SKM-1 (cell line): Measurements from ENCODE around the gene MGAT5B.

ENCODE experiments used
- DNase-seq: peaks from one replicate; lab custom pipeline; 2025; ENCODE audit not compliant: unreplicated experiment; lab: John Stamatoyannopoulos, UW

The MGAT5B gene

GRCh38 chr17:76923491-76923890 is 55.3 kb downstream of the MGAT5B start:
- DNase-seq: no peak

GRCh38 chr17:76924345-76925342 is 56.4 kb downstream of the MGAT5B start:
- DNase-seq: no peak

DNA sequence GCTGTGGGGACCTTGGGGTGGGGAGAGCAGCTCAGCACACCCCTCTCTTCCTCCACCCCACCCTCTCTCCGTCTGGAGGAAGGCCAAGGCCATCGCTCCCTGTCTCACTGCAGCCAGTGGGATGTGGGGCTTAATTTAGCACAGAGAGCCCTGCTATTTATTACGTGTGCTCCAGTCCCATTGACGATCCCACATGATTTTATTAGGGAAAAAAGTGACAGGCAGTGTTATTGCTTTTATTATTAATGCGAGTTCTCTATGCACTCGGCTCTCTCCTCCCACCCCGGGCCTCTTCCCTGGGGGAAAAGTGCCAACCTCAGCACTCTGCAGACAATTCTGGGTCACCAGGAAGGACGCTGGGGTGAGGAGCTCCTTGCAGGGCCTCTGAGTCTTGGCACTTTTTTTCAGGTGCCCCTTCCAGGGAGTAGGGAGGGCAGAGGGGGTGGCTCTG is 57.3 kb downstream of the MGAT5B start:
- DNase-seq: no peak

GRCh38 chr17:76926237-76926866 is 58.1 kb downstream of the MGAT5B start:
- DNase-seq: no peak

- DNase-seq: no peak
Measured at GRCh38 chr17:76927577-76927976, 59.4 kb downstream of the MGAT5B start.

DNA sequence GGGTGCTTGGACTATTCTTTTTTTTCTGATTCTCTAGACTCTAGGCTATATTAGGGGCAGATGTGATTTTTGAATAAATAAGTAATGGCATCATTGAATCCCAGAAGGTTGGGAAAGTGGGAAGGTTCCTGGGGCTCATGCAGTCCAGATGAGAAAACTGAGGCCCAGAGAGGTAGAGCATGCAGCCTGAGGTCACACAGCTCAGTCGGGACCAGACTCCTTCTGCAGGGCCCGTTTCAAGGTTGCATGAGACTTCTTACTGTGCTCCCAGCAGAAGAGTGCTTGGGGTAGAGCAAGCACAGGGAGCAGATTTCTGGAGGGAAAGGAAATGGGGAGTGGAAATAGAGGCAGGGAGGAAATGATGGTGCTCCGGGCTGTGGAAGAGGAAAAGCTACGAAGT is 59.8 kb downstream of the MGAT5B start:
- no peak for DNase-seq

GRCh38 chr17:76929148-76929547 is 60.9 kb downstream of the MGAT5B start:
- DNase-seq: no peak

DNA sequence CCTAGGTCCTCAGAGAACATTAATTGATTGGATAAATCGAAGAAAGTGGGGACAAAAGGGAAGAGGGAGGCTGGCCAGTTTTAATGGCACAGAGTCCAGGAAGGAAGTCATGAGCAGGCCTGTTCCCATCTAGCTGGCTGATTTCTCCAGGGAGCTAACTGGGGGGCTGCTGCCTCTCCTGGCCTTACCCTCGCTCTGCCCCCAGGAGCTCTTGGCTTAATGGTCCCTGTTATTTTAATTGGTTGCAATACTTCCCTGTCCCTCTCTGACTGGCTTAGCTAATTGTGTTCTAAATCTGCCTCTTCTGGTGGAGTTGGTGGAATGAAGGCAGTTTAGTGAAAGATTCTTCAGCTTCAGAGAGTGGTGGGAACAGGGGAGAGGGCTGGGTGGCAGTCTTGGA is 61.4 kb downstream of the MGAT5B start:
- DNase-seq: no peak

- no peak for DNase-seq
Measured at GRCh38 chr17:76930107-76930506, 61.9 kb downstream of the MGAT5B start.

DNA sequence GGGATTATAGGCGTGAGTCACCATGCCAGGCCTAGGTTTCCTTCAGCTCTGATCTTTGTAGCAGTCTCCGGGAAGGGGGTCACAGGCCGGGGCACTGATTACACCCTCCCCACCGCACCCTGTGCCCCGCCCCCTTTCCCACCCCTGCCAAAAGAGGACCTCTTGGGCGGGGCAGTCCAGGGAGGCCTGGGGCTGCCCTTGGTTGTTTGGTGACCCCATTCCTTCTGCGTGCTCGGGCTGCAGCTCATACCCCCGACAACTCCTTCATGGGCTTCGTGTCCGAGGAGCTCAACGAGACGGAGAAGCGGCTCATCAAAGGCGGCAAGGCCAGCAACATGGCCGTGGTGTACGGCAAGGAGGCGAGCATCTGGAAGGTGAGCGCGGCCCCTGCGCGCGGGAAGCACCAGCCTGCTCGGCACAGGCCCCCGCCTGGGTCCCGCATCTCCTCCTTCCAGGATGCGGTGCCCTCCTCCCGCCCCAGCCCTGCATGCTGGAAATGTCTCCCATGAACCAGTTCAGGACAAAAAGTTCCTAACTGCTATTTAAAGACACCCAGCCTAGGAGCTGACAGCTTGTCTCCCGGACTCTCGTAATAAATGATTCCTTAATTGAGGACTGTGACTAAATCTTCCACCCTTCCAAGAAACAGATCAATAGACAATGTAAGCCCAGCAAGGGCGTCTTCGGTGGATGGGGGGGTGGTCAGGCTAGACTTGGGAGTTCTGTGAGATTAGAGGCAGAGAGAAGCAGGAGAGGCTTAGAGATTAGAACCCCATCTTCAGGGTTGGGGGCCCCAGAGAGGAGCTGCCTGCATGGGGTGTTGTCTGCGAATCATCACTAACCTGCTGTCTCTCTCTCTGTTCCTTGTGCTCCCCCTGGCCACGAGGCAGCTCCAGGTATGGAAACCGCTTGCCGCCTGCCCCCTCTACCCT is 64.5 kb downstream of the MGAT5B start:
- DNase-seq: no peak

DNA sequence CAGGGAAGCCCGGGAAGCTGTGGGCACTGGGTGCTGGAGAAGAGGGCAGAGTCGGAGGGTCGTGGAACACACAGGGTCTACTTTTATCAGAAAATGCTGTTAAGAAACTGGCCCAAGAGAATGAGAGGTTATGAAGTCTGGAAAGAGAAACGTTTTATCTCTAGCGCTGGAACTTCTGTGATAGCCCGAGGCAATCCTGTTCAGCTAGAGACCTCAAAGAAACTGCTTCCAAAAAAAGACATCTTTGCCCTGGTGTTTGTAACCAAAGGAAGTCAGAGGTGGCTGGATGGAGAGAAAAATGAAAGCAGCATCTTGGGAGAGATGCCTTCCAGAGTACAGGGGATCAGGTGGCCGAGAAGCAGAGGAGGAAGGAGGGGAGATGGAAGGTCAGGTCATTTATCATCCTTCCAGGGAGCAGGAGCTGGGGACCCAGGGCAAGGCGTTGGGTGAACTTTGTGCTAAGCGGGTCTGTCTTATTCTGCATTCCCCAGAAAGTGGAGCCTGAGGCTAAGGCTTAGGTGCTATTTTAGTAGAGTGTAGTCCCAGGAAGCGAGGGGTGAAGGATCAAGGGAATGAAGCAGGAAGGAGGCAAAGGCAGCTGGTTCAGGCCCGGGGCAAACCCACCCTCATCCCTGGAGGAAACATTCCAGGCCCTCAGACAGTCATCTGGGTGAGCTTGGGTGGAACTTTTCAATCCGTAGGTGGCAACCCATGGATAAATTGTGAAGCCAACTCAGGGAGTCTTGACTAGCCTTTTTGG is 66.5 kb downstream of the MGAT5B start:
- no peak for DNase-seq

GRCh38 chr17:76935331-76935730 is 67.1 kb downstream of the MGAT5B start:
- no peak for DNase-seq

- DNase-seq: no peak
Measured at GRCh38 chr17:76937238-76937637, 69.0 kb downstream of the MGAT5B start.

DNA sequence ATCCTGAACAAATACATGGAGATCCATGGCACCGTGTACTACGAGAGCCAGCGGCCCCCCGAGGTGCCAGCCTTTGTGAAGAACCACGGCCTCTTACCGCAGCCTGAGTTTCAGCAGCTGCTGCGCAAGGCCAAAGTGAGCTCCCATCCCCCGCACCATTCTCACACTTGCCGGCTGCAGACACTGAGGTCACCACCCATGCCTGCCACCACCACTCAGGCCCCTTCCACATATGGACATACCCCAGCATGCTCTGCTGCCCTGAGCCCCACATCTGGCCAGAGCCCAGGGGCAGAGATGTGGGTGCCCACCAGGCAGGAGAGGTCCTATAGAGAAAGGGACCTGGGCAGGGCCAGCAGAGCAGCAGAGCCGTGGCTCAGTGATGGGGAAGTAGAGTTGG is 69.8 kb downstream of the MGAT5B start:
- no peak for DNase-seq

GRCh38 chr17:76940295-76940694 is 72.1 kb downstream of the MGAT5B start:
- DNase-seq: no peak

DNA sequence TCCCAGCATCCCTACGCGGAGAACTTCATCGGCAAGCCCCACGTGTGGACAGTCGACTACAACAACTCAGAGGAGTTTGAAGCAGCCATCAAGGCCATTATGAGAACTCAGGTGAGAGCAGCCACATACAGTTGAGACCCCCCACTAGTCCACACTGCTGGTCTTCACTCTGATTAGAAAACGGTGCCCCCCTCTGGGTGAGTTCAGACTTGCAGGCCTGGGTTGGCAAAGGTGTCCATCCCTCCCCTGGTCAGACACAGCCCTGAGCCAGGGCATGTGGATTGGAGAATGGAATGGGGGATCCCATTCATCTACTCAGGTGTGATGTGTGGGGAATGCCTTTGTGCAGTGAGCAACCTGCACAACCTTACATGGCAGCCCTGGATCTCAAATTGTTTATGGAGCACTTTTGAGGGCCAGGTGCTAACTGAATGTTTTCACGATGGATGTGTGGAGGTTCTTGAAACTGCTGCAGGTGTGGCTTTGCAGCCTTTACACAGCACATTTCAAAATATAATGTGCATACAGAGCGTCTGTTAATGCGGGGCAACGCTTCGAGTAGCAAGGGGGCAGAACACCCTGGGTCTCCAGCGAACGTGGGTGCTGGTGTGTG is 72.6 kb downstream of the MGAT5B start:
- no peak for DNase-seq

DNA sequence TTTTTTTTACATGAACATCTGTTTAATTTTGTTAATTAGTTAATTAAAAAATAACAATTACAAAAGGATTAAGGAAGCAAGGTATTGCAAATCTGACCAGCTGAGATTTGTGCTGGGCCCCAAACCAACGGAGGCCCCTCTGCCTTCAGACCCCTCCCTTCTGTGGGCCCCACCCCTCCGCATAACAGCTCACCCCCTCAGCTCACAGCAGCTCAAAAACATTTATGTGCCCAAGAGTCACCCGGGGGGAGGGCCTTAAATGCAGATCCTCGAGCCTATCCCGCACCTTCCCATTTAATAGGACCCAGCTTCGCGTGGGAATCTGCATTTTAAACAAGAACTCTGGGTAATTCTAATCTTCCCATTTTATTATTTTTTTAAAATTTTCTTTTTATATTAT is 75.0 kb downstream of the MGAT5B start:
- DNase-seq: no peak

GRCh38 chr17:76943781-76944213 is 75.6 kb downstream of the MGAT5B start:
- DNase-seq: no peak

- no peak for DNase-seq
Measured at GRCh38 chr17:76944477-76944876, 76.3 kb downstream of the MGAT5B start.
